ENCODE measurements around the gene CLTC. TPM values are rescaled to one million over a fixed set of nuclear protein-coding genes. Genes with fewer than 3 reads are reported as not detected.

Gene CLTC
- total RNA-seq, 1 experiment from 2014 or later = 254 TPM

DNA sequence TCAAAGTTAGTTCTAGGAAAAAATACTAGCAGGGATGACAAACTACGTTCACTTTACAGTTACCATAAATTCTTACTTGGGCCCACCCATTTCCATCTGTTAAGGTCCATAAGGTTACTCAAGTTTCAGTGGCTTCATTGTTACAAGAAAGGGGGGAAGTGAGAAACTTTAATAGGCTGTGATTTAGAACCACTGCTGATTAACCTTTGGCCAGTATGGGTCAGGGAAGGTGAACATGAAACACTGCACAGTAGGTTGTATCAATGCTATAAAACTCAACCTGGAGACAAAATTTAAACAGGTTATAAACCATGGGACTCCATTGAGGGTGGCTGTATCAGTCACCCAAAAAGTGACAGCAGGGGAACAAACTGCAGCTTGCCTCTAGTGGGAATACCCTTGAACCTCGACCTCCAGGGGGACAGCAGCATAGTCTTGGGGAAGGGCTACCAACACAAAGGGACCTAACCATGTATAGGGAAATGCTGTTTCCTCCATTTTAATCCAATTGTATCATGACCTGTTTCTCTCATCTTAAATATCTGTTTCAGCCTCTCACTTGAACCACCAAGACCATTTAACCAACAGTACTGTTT is 77.1 kb downstream of the CLTC start:
- H3K79me2 ChIP-seq (ENCODE audit: insufficient read depth, low read length) = peaks cover 12% of the 10 kb centered on the region; the same call in 1 of the 2 replicates
- no peak for DNase-seq

More for the DNA sequence above, 77.1 kb downstream of the CLTC start:
- Histone ChIP-seq H2AFZ (ENCODE audit: low read length) (no peak overlapping the region), H3K18ac (ENCODE audit: insufficient read length, low read depth, low read length) (no peak overlapping the region), H3K79me1 (ENCODE audit: insufficient read depth, low read depth, low read length, poor library complexity, severe bottlenecking) (peaks cover 3% of the 10 kb centered on the region), H4K8ac (replicated peaks; ENCODE audit: insufficient read length, low read depth, low read length) (no peak overlapping the region), H2AK5ac (ENCODE audit: insufficient read length, low read length) (no peak overlapping the region), H3K14ac (ENCODE audit: insufficient read depth, low read length) (no peak overlapping the region), H3K9ac (ENCODE audit: extremely low read depth, insufficient read length, low read length) (no peak overlapping the region), H4K91ac (ENCODE audit: insufficient read length, low read depth, low read length) (no peak overlapping the region), H2BK120ac (ENCODE audit: low read depth, low read length, poor library complexity, severe bottlenecking) (no peak overlapping the region), H3T11ph (ENCODE audit: low read length) (no peak overlapping the region), H2BK15ac (ENCODE audit: low read depth, low read length) (no peak overlapping the region), H4K20me1 (ENCODE audit: control insufficient read depth, insufficient read depth, insufficient read length) (no peaks in the 10 kb centered on the region), H2BK5ac (ENCODE audit: insufficient read length, low read length) (no peak overlapping the region), H3K4me2 (ENCODE audit: insufficient read depth, insufficient read length, low read length) (no peak overlapping the region), H3K4me1 (ENCODE audit: insufficient read depth, low read length) (no peaks in the 10 kb centered on the region), H3K4ac (ENCODE audit: low read depth, low read length) (no peak overlapping the region), H3K27ac (ENCODE audit: insufficient read length, low read depth, low read length) (no peak overlapping the region), H3K9me3 (ENCODE audit: control insufficient read depth, low read depth, low read length) (no peaks in the 10 kb centered on the region), H3K23me2 (ENCODE audit: insufficient read length, low read depth, low read length, poor library complexity, severe bottlenecking) (no peaks in the 10 kb centered on the region), H3K23ac (ENCODE audit: insufficient read length, low read depth, low read length) (no peak overlapping the region), H2BK12ac (ENCODE audit: insufficient read length, low read depth, low read length) (no peak overlapping the region), H3K56ac (ENCODE audit: insufficient read length, low read depth, low read length) (no peak overlapping the region), H4K5ac (ENCODE audit: insufficient read length, low read depth, low read length) (no peak overlapping the region), H3K27me3 (ENCODE audit: insufficient read depth, low read length) (no peaks in the 10 kb centered on the region), H2BK20ac (ENCODE audit: low read depth, low read length, poor library complexity, severe bottlenecking) (no peak overlapping the region)
- Mint-ChIP-seq H3K27ac (peak overlapping the region in 1 of 3 experiments; percentile 67; a peak in 1 of 7 replicates), H3K4me1 (peaks cover 10 to 15% of the 10 kb centered on the region in 2 experiments), H3K27me3 (ENCODE audit: low read depth) (no peaks in the 10 kb centered on the region), H3K9me3 (no peaks in the 10 kb centered on the region), H3K36me3 (ENCODE audit: insufficient read depth in 1 of 3, low read depth in 3 of 3) (peaks cover 17 to 74% (median 61%) of the 10 kb centered on the region in 3 experiments; a peak in 6 of 7 replicates), H3K4me3 (no peak overlapping the region)
- TF ChIP-seq, protein P1, sequence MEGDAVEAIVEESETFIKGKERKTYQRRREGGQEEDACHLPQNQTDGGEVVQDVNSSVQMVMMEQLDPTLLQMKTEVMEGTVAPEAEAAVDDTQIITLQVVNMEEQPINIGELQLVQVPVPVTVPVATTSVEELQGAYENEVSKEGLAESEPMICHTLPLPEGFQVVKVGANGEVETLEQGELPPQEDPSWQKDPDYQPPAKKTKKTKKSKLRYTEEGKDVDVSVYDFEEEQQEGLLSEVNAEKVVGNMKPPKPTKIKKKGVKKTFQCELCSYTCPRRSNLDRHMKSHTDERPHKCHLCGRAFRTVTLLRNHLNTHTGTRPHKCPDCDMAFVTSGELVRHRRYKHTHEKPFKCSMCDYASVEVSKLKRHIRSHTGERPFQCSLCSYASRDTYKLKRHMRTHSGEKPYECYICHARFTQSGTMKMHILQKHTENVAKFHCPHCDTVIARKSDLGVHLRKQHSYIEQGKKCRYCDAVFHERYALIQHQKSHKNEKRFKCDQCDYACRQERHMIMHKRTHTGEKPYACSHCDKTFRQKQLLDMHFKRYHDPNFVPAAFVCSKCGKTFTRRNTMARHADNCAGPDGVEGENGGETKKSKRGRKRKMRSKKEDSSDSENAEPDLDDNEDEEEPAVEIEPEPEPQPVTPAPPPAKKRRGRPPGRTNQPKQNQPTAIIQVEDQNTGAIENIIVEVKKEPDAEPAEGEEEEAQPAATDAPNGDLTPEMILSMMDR (conservative IDR thresholded peaks at IDR 0.05) = no peak
- WGBS (ENCODE audit: extremely low coverage, insufficient read length, low lambda C conversion rate) = no CpG with 5 or more reads among the region's 2 CpGs

All from H9 (cell line).